ENCODE measurements around the gene TRIM62.
"Not testable (repeated sequence)": the region's sequence is repeated elsewhere in the genome, so short reads cannot be mapped to it uniquely, and the experiment has no call there.

The TRIM62 gene

DNA sequence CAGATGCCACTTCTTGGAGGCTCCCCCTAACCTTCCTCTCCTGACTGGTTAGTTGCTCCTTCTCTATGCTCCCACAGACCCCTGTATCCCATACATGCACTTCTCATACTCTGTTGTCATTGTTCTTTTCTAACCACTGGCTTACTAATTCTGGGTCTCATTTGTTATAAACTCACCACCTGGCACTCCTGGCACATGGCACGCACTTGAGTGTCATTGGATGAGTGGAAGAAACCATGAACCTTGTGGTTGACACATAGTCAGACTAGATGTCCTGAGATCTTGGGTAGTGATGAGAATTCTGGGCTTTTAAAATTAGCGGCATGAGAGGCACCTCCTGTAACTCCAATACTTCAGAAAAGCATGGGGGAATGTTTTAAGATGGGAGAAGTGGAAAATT lies 49.3 kb downstream of the TRIM62 start:
- no peak for DNase-seq

- no peak for DNase-seq
These were observed 50.7 kb downstream of the TRIM62 start for GRCh38 chr1:33131191-33131590.

DNA sequence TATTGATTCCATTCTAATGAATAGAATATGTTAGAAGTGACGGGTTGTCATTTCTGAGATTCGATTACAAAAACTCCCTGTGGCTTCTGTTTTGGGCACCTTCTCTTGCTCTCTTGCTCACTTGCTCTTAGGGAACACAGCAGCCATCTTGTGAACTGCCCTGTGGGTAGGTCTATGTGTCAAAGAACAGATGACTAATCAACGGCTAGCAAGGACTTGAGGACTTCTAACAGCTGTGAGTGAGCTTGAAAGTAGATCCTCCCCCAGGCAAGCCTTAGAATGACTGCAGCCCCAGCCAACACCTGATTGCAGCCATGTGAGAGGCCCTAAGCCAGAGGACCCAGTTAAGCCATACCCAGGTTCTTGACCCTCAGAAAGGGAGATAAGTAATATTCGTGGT lies 51.5 kb downstream of the TRIM62 start:
- no peak for DNase-seq

DNA sequence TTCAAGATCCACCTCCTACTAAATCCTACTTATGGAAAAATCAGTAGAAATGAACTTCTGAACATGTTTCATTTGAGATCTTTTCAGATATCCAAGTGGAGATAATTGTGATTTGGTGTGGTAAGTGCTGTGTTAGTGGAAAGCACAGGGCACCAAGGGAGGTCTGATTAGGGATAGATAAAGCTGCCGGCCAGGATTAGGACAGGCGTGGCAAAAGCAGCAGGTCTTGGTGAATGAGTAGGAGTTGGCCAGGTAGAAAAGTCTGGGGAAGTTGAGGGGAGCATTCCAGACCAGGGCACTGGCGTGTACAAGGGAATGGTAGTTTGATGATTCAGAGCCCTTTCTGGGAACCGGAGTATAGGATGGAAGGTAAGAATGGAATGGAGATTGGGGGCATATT lies 53.1 kb downstream of the TRIM62 start:
- no peak for DNase-seq

- peak; percentile 98 to 100 (median 99) for DNase-seq
These were observed 54.6 kb downstream of the TRIM62 start for GRCh38 chr1:33127001-33127823.

- no peak for DNase-seq
These were observed 55.3 kb downstream of the TRIM62 start for GRCh38 chr1:33126411-33127000.

- not testable (repeated sequence) for DNase-seq
These were observed 57.2 kb downstream of the TRIM62 start for GRCh38 chr1:33124647-33125046.

DNA sequence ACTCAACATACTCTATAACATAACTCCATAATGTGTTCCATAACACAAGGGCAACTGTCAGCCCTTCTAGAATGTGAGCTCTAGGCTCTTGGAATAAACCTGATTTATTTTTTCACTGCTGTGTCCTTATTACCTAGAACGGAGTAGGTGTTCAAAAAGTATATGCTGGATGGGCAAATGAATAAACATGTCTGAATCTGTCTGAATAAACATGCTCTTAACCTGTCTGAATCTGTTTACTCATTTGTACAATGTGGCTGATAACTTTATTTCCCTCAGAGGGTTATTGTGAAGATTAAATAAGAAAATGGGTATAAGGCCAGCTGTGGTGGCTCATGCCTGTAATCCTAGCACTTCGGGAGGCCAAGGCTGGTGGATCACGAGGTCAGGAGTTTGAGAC lies 58.6 kb downstream of the TRIM62 start:
- no peak for DNase-seq

- DNase-seq = no peak
These were observed 59.2 kb downstream of the TRIM62 start for GRCh38 chr1:33122483-33123178.

DNA sequence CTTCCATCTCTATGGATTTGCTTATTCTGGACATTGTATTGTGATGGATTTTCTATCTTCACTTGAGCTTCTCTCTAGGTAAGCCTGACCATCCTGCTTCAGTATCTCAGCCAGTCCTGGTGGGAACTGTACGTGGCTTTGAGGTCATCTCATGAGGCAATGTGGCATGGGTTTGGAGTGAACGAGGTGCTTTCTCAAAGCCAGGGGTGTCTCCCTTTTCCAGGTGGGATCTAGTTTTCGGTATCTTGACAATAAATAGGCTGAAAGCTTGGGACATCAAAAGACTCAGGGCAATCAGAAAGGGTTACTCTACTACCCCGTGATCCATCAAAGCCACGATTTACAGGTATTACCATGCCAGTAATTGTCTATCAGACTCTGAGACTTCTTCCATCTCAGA lies 60.1 kb downstream of the TRIM62 start:
- no peak for DNase-seq

DNA sequence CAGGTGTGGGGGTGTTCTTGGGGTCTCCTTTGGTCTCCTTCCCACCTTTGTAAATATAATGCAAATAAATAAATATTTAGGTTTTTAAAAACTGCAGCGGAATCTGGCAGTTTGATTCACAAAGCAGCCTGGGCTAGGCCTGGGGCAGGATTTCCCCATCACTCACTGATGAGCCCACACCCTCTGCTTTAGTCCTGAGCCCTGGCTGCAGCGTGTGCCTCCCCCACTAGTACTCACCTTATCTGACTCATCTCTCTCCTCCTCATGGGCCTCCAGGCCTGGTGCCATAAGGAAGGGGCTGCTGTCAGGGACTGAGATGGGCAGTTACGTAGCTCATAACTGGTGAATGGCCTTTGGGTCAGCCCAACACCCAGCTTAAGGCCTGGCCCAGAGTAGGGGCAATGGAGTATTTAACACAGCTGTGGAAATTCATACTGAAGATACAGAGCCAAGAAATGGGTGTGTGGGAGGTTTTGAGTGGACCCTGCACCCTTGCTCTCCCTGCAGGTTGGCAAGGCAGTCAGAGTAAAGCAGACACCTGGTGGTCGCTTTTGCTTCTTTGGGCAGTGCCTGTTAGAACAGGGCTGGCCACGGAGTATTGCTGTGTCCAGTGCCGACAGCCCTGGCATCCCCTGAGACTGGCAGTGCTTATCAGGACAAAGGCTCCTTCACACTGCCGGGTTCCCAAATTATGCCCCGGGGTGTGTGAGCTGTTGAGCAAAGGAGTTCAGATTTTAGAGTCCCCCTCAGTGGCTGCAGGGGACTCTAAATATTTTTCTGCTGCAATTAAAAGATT lies 61.2 kb downstream of the TRIM62 start:
- no peak for DNase-seq

GRCh38 chr1:33119532-33120217 lies 62.2 kb downstream of the TRIM62 start:
- no peak for DNase-seq

DNA sequence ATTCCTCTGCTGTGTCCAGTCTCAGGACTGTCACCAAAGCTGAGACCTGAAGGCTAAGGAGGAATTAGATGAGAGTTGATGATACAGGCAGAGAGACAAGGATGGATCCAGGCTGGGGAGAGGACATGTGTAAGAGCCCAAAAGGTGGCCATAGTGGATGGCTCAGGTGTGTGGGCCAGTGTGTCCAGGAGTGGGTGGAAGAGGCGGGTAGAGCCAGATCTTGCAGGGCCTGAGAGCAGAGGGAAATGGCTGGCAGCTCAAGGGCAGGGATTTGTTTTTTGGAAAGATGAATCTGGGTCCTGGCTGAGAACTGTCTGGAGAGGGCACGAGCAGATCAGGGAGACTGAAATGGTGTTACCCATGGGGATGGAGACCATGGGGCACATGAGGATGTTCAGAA lies 62.8 kb downstream of the TRIM62 start:
- DNase-seq = no peak

- DNase-seq = no peak
These were observed 63.6 kb downstream of the TRIM62 start for GRCh38 chr1:33118274-33118673.

DNA sequence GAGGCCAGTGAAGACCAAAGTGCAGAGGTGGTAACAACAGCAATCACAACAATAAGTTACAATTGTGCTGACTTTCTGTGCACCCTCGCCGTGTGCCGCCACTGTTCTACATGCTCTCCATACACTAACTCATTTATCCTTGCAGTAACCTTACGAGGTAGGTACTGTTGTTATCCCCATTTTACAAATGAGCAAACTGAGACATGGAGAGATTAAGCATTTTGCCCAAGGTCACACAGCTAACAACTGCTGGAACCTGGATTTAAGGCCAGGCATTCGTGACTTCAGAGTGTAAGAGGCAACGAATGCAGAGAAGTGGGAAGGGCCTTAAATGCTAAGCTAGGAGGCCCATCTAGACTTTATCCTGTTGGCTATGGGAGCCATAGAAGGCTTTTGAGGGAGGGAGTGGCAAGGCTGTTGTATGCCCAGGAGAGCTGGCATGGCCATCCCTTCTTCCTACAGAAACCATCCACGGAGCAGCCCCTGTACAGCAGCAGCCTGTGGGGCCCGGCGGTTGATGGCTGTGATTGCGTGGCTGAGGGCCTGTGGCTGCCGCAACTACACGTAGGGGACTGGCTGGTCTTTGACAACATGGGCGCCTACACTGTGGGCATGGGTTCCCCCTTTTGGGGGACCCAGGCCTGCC lies 64.3 kb downstream of the TRIM62 start:
- no peak for DNase-seq

- peak in 1 of 3 experiments; percentile 44 for DNase-seq
These were observed 69.9 kb downstream of the TRIM62 start for GRCh38 chr1:33111965-33112364.

DNA sequence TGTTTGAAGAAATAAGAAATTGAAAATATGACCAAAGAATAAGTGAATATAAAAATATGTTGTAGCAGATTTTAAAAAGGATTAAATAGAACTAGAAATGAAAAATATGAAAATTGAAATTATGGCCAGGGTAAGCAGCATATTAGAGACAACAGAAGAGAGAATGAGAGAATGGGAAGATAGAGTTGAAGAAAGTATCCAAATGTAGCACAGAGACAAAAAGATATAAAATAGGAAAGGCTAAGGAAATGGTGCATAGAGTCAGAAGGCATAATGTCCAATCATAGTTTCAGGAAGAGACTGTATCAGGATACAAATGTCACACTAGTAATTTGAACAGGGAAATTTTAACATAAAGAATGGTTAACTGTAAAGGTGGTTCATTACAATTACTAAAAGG lies 71.4 kb downstream of the TRIM62 start:
- DNase-seq = no peak

DNA sequence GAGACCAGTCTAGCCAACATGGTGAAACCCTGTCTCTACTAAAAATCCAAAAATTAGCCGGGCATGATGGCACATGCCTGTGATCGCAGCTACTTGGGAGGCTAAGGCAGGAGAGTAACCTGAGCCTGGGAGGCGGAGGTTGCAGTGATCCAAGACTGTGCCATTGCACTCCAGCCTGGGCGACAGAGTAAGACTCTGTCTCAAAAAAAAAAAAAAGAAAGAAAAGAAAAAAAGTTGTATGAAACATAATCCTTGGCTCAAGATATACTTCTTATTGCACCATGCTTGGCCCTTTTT lies 81.8 kb downstream of the TRIM62 start:
- not testable (repeated sequence) for DNase-seq

DNA sequence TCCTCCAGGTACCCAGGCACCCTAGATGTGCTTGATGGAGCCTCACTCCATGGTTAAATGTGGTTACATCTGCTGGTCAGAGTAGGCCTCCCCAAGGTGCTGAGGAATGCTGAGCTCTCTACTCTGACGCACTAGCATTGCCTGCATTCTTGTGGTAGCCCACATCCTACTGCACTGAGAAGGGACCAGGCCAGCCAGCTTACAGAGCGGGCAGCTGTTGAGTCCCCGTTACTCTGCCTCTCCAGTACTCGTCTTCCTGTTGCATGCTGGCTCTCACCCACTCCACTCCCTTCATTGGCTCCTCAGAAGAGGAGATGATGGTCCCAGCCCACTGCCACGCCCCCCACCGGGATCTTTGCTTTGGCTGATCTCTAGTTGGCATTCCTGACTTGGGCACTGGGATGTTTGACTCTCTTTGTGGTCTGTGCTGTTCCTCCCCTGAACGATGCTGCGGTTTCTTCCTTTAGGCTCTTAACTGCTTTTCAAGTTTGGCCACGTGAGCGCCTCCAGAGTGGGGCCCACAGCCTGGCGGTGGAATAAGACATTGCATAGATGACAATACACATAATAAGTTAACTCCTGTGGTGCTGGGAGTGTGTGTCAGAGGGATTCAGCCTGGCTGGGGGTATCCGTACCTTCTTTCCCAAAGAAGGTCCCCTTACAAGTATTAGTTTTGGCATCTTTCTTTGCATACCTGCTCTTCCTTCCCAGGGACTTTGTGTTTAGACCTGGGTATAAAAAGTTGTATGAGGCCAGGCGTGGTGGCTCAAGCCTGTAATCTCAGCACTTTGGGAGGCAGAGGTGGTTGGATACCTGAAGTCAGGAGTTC lies 82.3 kb downstream of the TRIM62 start:
- DNase-seq = peak in 1 of 3 experiments; percentile 81

- DNase-seq = no peak
These were observed 83.5 kb downstream of the TRIM62 start for GRCh38 chr1:33098371-33098770.

GRCh38 chr1:33097762-33098161 lies 84.1 kb downstream of the TRIM62 start:
- no peak for DNase-seq

Measured in NCI-H1417 (cell line).